SK-N-MC (cell line): ENCODE data around the gene CLHC1.

Experiments used
- EZH2 ChIP-seq: fragments of 200-600 bp; sonication (generic); IDR thresholded peaks from one replicate; pipeline ENCODE4 v1.6.1; 2017; ENCODE audit warnings: antibody characterized with exemption
- POLR2AphosphoS5 ChIP-seq: IDR thresholded peaks from 2 replicates; pipeline ENCODE4 v1.6.1; 2012; ENCODE audit warnings: mild to moderate bottlenecking, low read depth, low read length, borderline replicate concordance

GRCh38 chr2:55175254-55176093 is 56.6 kb downstream of the CLHC1 start:
- TF ChIP-seq POLR2AphosphoS5 (no peak), EZH2 (no peak)
